Naive B cell (primary cell): ENCODE data around the gene NFX1. TPM values are rescaled to one million over a fixed set of nuclear protein-coding genes. Genes with fewer than 3 reads are reported as not detected.

Experiments used
- ATAC-seq, 2 donors: fragments of 150-1000 bp; cut with Tn5 transposase; 2 replicates each; pipeline ENCODE4 v1.10.0; 2021; ENCODE audit warnings: low read depth in 2 of 2, mild to moderate bottlenecking in 2 of 2, moderate library complexity in 2 of 2
- DNase-seq: peaks from one replicate; pipeline ENCODE4 v3.0.0; 2022
- H3K27ac Mint-ChIP-seq, 6 donors: one replicate each; pipeline ENCODE4 v1.8.0; 2020 to 2022; ENCODE audit warnings: mild to moderate bottlenecking in 6 of 6, mixed read lengths in 6 of 6, moderate library complexity in 5 of 6, inconsistent platforms in 2 of 6
- H3K27me3 Mint-ChIP-seq, 3 donors: one replicate each; pipeline ENCODE4 v1.8.0; 2021 to 2022; ENCODE audit warnings: mixed read lengths in 3 of 3, mild to moderate bottlenecking in 1 of 3
- H3K36me3 Mint-ChIP-seq, 2 donors: one replicate each; pipeline ENCODE4 v1.8.0; 2020 to 2022; ENCODE audit warnings: mixed read lengths in 2 of 2, inconsistent platforms in 1 of 2, mild to moderate bottlenecking in 1 of 2
- H3K4me1 Mint-ChIP-seq, 3 donors: one replicate each; pipeline ENCODE4 v1.8.0; 2020 to 2022; ENCODE audit warnings: mixed read lengths in 3 of 3, inconsistent platforms in 1 of 3, mild to moderate bottlenecking in 1 of 3, moderate library complexity in 1 of 3
- H3K4me3 Mint-ChIP-seq, 8 donors: one replicate each; pipeline ENCODE4 v1.8.0; 2020 to 2022; ENCODE audit warnings: mild to moderate bottlenecking in 8 of 8, mixed read lengths in 8 of 8, moderate library complexity in 8 of 8, inconsistent platforms in 2 of 8
- H3K9me3 Mint-ChIP-seq, 7 donors: one replicate each; pipeline ENCODE4 v1.8.0; 2020 to 2022; ENCODE audit warnings: mixed read lengths in 7 of 7, mild to moderate bottlenecking in 5 of 7, inconsistent platforms in 2 of 7, moderate library complexity in 1 of 7
- polyA plus RNA-seq, 6 donors: library from polyadenylated mRNA; unstranded; fragments of 300-500 nt; fragmentation: Illumina TruSeq; gene quantifications; one replicate each; pipeline ENCODE4 v1.2.3, GENCODE V29; 2021; ENCODE audit warnings: low read depth in 6 of 6

Gene NFX1
- polyA plus RNA-seq, 6 donors from 2014 or later, result 25.7 to 59.9 (median 41.2) TPM

DNA sequence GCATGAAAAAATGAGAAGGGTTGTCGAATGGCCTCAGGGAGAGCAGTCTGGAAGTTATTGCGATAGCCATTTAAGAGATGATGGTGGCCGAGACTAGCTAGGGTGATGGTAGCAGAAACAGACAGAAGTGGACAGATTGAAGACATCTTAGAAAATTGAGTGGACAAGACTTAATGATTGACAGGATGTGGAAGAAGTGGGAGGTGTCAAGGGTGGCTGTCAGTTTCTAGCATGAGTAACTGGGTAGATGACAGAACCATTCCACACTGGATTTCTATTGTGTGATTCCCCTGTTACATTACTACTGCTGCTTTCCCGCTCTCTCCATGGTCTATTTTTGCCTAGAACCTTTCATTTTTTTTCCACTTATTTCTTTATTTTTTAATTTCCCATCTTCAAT lies 12.8 kb upstream of the NFX1 start:
- Mint-ChIP-seq H3K9me3 (no peaks in the 10 kb centered on the region), H3K4me1 (peaks cover 0 to 11% (median 0%) of the 10 kb centered on the region in 3 donors), H3K27me3 (no peaks in the 10 kb centered on the region), H3K4me3 (no peak overlapping the region), H3K36me3 (peaks cover 26 to 27% of the 10 kb centered on the region in 2 donors), H3K27ac (peak overlapping the region in 1 of 6 donors; percentile 3)
- ATAC-seq, result no peak
- DNase-seq, result no peak

DNA sequence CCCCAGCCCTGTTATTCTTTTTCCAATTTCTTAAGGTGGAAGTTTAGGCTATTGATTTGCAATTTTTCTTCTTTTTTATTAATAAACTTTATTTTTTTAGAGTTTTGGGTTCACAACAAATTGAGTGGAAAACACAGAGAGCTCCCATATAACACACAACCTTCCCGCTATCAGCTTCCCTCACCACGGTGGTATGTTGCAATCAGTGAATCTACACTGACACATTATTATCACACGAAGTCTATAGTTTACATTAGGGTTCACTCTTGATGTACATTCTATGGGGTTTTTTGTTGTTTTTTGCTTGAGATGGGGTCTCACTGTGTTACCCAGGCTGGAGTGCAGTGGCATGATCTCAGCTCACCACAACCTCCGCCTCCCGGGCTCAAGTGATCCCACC lies 4.8 kb upstream of the NFX1 start:
- Mint-ChIP-seq H3K4me3 (no peak overlapping the region), H3K27ac (no peak overlapping the region), H3K36me3 (peaks cover 0 to 2% of the 10 kb centered on the region in 2 donors), H3K9me3 (peaks cover 0 to 2% (median 0%) of the 10 kb centered on the region in 7 donors), H3K27me3 (no peaks in the 10 kb centered on the region), H3K4me1 (peaks cover 3 to 14% (median 11%) of the 10 kb centered on the region in 3 donors)
- DNase-seq, result no peak
- ATAC-seq, result no peak

DNA sequence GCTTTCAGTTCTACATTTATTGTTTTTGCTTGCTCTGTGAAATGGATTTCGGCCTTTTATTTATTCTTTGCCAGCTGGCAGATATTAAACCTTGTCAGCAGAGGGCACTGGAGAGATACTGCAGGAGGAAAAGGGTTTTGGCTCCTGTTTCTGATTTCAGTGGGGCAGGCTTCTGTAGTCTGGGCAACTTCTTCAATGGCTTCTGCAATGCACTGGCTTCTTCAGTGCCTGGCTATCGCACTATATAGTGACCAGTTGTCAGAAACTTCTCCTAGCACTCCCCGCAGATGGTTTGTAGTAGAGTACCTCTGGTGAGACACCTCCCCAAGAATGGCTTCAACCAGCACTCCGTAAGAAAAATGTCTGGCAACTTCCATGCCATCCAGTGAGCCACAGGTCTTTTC lies 3.2 kb upstream of the NFX1 start:
- H3K4me3 Mint-ChIP-seq, result peak overlapping the region in 4 of 8 donors; percentile 49 to 85 (median 67)
- H3K27ac Mint-ChIP-seq, result peak overlapping the region; percentile 9 to 100 (median 89)
- peaks cover 15 to 30% (median 23%) of the 10 kb centered on the region in 3 donors for H3K4me1 Mint-ChIP-seq
- ATAC-seq, result peak in 1 of 2 donors; percentile 2
- H3K27me3 Mint-ChIP-seq, result no peaks in the 10 kb centered on the region
- peak; percentile 68 for DNase-seq
- H3K36me3 Mint-ChIP-seq, result peaks cover 2 to 3% of the 10 kb centered on the region in 2 donors
- H3K9me3 Mint-ChIP-seq, result peaks cover 0 to 2% (median 0%) of the 10 kb centered on the region in 7 donors

DNA sequence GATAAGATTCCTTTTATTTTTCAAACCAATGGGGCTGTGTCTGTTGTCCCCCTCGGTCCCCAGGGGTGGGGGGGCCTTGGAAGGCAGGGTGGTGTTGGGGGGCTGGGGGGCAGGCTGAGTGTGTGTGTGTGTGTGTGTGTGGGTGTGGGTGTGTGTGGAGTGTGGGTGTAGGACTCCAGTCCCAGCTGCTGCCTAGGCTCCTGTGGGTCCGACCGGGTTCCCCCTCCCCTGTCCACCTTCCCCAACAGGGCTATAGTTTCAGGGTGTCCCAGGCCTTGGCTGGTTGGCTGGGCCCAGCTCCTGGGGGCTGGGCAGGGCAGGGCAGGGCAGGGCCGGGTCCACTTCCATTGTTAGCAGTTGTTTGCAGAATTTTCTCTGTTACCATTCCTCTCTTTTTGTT lies 2.1 kb upstream of the NFX1 start:
- peaks cover 8 to 13% of the 10 kb centered on the region in 2 donors for H3K36me3 Mint-ChIP-seq
- H3K4me3 Mint-ChIP-seq, result peak overlapping the region in 3 of 8 donors; percentile 32 to 85 (median 63)
- H3K27ac Mint-ChIP-seq, result peak overlapping the region; percentile 24 to 100 (median 70)
- no peak for ATAC-seq
- H3K4me1 Mint-ChIP-seq, result peaks cover 24 to 42% (median 29%) of the 10 kb centered on the region in 3 donors
- H3K27me3 Mint-ChIP-seq, result no peaks in the 10 kb centered on the region
- DNase-seq, result no peak
- peaks cover 0 to 2% (median 0%) of the 10 kb centered on the region in 7 donors for H3K9me3 Mint-ChIP-seq

DNA sequence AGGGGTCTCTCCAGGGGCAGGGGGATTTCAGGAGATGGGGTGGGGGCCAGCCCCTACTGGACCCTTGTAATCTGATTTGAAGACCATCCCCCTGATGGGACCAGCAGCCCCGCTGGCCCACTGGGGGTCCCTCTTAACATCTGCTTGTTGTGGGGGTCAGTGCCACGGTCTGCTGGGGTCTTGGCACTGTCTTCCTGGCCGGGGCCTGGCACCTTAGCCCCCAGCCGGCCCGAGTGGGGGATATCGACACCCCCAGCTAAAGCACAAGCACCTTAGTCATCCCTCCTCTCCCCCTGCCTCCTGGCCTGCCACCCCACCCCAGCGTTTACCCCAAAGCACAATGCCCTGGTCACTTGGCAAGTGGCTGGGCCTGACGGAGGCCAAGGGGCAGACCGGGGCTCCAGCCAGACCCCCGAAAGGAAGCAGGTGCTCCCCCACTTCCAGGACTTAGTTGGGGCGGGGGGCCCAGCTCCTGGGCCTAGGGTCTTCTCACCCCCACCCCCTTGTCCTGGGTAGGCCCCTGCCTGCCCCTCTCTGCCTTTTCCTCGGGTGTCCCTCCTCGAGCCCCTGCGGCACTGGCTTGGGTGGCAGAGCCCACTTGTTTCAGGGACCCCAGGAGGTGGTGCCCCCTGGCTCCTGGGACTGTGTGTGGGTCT lies 1.4 kb upstream of the NFX1 start:
- Mint-ChIP-seq H3K4me3 (peak overlapping the region in 5 of 8 donors; percentile 15 to 99 (median 62)), H3K27ac (peak overlapping the region; percentile 24 to 100 (median 70)), H3K9me3 (peaks cover 0 to 2% (median 0%) of the 10 kb centered on the region in 7 donors), H3K4me1 (peaks cover 28 to 49% (median 32%) of the 10 kb centered on the region in 3 donors), H3K36me3 (peaks cover 8 to 13% of the 10 kb centered on the region in 2 donors), H3K27me3 (no peaks in the 10 kb centered on the region)
- DNase-seq (no peak), ATAC-seq (no peak)

DNA sequence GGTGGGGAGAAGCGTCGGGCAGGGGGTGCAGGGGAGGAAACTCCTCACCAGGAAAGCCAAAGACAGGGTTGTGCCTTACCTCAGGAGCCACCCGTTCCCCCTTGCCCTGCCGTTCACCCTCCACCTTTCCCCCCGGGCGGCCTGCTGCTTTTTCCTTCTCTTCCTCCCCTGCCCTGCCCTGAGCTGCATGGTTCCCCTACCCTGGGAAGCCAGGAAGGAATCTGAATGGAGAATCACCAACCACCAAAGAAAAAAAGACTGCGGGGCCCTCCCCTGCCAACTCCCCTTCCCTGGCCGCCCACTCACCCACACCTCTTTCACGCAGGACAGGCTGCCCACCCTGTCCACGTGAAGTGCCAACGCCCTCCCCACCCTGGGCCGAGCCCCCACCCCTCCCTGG lies 820 bp upstream of the NFX1 start:
- Mint-ChIP-seq H3K36me3 (peaks cover 10 to 15% of the 10 kb centered on the region in 2 donors), H3K27ac (peak overlapping the region; percentile 74 to 100 (median 100)), H3K4me1 (peaks cover 30 to 54% (median 35%) of the 10 kb centered on the region in 3 donors), H3K27me3 (no peaks in the 10 kb centered on the region), H3K4me3 (peak overlapping the region; percentile 92 to 99 (median 99)), H3K9me3 (peaks cover 0 to 2% (median 0%) of the 10 kb centered on the region in 7 donors)
- DNase-seq (no peak), ATAC-seq (no peak)

DNA sequence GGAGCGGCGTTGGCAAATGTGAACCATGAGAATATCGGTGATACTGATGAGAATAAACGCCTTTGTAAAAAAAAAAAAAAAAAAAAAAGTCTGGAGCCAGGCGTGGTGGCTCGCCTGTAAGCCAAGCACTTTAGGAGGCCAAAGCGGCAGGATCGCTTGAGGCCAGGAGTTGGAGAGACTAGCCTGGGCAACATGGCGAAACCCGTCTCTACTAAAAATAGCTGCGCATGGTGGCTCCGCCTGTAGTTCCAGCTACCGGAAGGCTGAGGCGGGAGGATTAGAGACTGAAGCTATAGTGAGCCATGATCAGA lies 425 bp upstream of the NFX1 start:
- DNase-seq (no peak), ATAC-seq (no peak)
- peak overlapping the region; percentile 99 to 100 (median 100) for H3K27ac Mint-ChIP-seq
- H3K36me3 Mint-ChIP-seq, result peaks cover 14 to 19% of the 10 kb centered on the region in 2 donors
- H3K9me3 Mint-ChIP-seq, result peaks cover 0 to 2% (median 0%) of the 10 kb centered on the region in 7 donors
- H3K4me3 Mint-ChIP-seq, result peak overlapping the region; percentile 92 to 99 (median 99)
- no peaks in the 10 kb centered on the region for H3K27me3 Mint-ChIP-seq
- H3K4me1 Mint-ChIP-seq, result peaks cover 34 to 58% (median 39%) of the 10 kb centered on the region in 3 donors

DNA sequence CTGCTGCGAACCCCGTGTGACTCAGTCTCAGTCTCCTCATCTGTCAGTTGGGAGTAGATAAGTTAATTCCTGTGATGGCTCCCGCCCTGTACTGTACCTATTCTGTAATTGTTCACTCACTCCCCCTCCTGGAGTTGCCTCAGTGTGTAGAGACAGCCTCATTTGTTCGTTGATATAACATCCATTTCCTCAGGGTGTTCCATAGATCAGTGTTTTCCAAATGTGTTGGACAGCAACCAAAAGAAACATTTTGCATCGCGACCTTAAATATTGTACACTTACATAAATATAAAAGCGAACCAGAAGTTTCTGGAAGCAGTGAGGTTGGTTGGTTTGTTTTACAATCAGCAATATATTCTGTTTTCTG lies 698 bp downstream of the NFX1 start:
- no peak for ATAC-seq
- Mint-ChIP-seq H3K4me1 (peaks cover 42 to 68% (median 49%) of the 10 kb centered on the region in 3 donors), H3K27me3 (no peaks in the 10 kb centered on the region), H3K27ac (peak overlapping the region; percentile 99 to 100 (median 100)), H3K4me3 (peak overlapping the region; percentile 92 to 99 (median 99)), H3K36me3 (peaks cover 14 to 26% of the 10 kb centered on the region in 2 donors), H3K9me3 (peaks cover 0 to 2% (median 0%) of the 10 kb centered on the region in 7 donors)
- DNase-seq, result no peak

DNA sequence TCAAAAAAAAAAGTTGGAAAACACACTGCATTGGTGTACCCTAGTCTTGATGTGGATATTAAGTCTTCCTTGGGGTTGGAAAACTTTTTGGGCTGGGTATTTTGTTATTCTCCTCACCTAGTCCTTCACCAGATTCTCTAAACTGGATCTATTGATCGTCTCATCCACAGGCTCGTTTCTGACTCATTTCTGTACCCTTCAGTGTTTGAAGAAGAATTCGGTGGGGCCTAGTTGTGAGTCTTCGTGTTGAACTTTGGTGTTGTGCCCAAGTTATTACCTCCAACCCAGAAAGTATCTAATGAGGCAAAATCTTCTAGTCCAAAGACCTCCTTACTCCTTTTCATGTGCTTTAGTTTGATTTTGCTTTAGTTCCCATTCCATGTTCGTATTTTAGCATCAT lies 1.6 kb downstream of the NFX1 start:
- peaks cover 49 to 73% (median 58%) of the 10 kb centered on the region in 3 donors for H3K4me1 Mint-ChIP-seq

DNA sequence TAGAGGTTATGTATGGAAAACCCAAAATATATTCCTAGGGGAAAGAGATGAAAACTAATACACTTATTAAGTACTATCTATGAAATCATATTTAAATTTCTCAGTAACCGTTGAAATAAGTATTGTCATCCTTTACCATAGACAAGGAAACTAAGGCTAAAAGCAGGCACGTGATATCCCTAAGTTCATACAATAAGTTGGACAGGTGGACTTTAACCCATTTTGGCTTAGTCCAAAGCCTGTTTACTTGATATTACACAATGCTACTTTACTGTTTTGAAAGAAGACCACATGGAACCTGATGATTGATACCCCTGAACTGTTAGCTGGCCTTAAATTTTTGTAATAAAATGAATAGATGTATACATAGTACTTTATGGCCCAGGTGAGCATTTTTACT lies 3.5 kb downstream of the NFX1 start:
- Mint-ChIP-seq H3K9me3 (peaks cover 0 to 2% (median 0%) of the 10 kb centered on the region in 7 donors), H3K4me3 (peak overlapping the region in 1 of 8 donors; percentile 95), H3K27me3 (no peaks in the 10 kb centered on the region), H3K27ac (peak overlapping the region in 4 of 6 donors; percentile 18 to 100 (median 57)), H3K36me3 (peaks cover 14 to 45% of the 10 kb centered on the region in 2 donors), H3K4me1 (peaks cover 67 to 86% (median 77%) of the 10 kb centered on the region in 3 donors)
- no peak for ATAC-seq
- no peak for DNase-seq

More for the DNA sequence above, 1.6 kb downstream of the NFX1 start:
- Mint-ChIP-seq H3K27ac (peak overlapping the region; percentile 58 to 100 (median 100)), H3K36me3 (peaks cover 14 to 35% of the 10 kb centered on the region in 2 donors), H3K27me3 (no peaks in the 10 kb centered on the region), H3K9me3 (peaks cover 0 to 2% (median 0%) of the 10 kb centered on the region in 7 donors), H3K4me3 (peak overlapping the region; percentile 66 to 99 (median 98))
- DNase-seq, result no peak
- ATAC-seq, result no peak

DNA sequence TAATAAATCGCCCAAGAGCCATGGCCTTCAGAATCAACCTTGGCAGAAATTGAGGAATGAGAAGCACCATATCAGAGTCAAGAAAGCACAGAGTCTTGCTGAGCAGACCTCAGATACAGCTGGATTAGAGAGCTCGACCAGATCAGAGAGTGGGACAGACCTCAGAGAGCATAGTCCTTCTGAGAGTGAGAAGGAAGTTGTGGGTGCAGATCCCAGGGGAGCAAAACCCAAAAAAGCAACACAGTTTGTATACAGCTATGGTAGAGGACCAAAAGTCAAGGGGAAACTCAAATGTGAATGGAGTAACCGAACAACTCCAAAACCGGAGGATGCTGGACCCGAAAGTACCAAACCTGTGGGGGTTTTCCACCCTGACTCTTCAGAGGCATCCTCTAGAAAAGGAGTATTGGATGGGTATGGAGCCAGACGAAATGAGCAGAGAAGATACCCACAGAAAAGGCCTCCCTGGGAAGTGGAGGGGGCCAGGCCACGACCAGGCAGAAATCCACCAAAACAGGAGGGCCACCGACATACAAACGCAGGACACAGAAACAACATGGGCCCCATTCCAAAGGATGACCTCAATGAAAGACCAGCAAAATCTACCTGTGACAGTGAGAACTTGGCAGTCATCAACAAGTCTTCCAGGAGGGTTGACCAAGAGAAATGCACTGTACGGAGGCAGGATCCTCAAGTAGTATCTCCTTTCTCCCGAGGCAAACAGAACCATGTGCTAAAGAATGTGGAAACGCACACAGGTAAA lies 4.5 kb downstream of the NFX1 start:
- H3K9me3 Mint-ChIP-seq, result peaks cover 0 to 2% (median 0%) of the 10 kb centered on the region in 7 donors
- peaks cover 72 to 97% (median 85%) of the 10 kb centered on the region in 3 donors for H3K4me1 Mint-ChIP-seq
- ATAC-seq, result no peak
- H3K36me3 Mint-ChIP-seq, result peaks cover 19 to 45% of the 10 kb centered on the region in 2 donors
- H3K4me3 Mint-ChIP-seq, result peak overlapping the region; percentile 22 to 81 (median 58)
- no peak for DNase-seq
- H3K27ac Mint-ChIP-seq, result peak overlapping the region; percentile 49 to 98 (median 86)
- H3K27me3 Mint-ChIP-seq, result no peaks in the 10 kb centered on the region

DNA sequence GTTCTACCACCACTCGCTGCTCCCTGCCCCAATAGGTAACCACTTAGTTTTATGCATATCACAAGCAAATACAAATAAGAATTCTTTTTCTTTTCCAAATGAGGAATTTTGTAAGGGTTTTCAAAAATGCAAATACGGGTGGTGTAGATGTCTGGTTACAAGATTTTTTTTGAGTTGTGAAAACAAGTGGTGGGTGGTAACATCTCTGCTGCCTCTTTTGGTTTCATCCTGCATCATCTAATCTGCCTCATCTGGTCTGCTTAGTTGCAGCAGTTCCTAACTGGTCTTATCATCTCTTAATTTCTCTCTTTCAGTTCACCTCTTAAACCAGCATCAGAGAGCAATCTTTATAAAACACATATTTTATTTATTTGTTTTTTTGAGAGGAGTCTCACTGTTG lies 5.3 kb downstream of the NFX1 start:
- Mint-ChIP-seq H3K27ac (peak overlapping the region in 5 of 6 donors; percentile 83 to 98 (median 97)), H3K27me3 (no peaks in the 10 kb centered on the region), H3K36me3 (peaks cover 19 to 45% of the 10 kb centered on the region in 2 donors), H3K4me1 (peaks cover 68 to 95% (median 83%) of the 10 kb centered on the region in 3 donors), H3K9me3 (no peaks in the 10 kb centered on the region), H3K4me3 (peak overlapping the region; percentile 23 to 81 (median 67))
- ATAC-seq (no peak), DNase-seq (no peak)

DNA sequence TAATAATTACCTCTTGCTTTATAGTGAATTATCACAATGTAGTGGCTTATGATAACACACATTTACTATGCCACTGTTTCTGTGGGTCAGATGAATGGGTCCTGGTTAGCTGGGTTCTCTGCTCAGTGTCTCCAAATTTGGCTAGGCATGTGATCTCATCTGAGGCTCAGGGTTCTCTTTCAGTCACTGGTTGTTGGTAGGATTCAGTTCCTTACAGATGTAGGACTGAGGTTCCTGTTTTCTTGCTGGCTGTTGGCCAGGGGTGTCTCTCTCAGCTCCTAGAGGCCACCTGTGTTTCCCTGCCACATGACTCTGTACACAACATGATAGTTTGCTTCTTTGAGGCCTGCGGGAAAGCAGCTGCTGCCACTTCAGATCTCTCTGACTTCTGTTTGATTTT lies 7.1 kb downstream of the NFX1 start:
- Mint-ChIP-seq H3K4me1 (peaks cover 54 to 81% (median 74%) of the 10 kb centered on the region in 3 donors), H3K27me3 (no peaks in the 10 kb centered on the region), H3K36me3 (peaks cover 18 to 46% of the 10 kb centered on the region in 2 donors), H3K27ac (peak overlapping the region; percentile 95 to 98 (median 97)), H3K9me3 (no peaks in the 10 kb centered on the region), H3K4me3 (peak overlapping the region; percentile 21 to 85 (median 72))
- ATAC-seq, result peak; percentile 97 to 99
- DNase-seq, result peak; percentile 84
